SK-N-SH (cell line): Measurements from ENCODE around the gene MBTPS2. TPM values are rescaled to one million over a fixed set of nuclear protein-coding genes. Genes with fewer than 3 reads are reported as not detected.

Source experiments
- CTCF ChIA-PET: fragments of 300-600, 350-600 bp; formaldehyde crosslinking; extraction: SDS; loops from one replicate; lab custom pipeline; 2021; lab: Yijun Ruan, JAX
- POLR2A ChIA-PET: fragments of 350-600 bp; sonication (Branson Sonifier 250); formaldehyde crosslinking; extraction: SDS; loops from one replicate; lab custom pipeline; 2020; ENCODE audit warnings: antibody characterized with exemption, inconsistent platforms; lab: Yijun Ruan, JAX
- DNase-seq: peaks from one replicate; pipeline ENCODE4 v3.0.0; 2012
- H2AFZ ChIP-seq: fragments of 200-600 bp; sonication (generic); 2 replicates; pipeline ENCODE4 v1.8.1; 2016; ENCODE audit warnings: antibody characterized with exemption, mild to moderate bottlenecking, low read depth
- H3F3A ChIP-seq: fragments of 200-600 bp; sonication (generic); replicated peaks from 2 replicates; pipeline ENCODE3; 2016; ENCODE audit warnings: antibody characterized with exemption, mild to moderate bottlenecking; ENCODE audit not compliant: insufficient read depth
- H3K27ac ChIP-seq, 2 experiments: fragments of 200-500 bp in 1 of 2; fragments of 200-600 bp in 1 of 2; sonication (Bioruptor generic) in 1 of 2; sonication (generic), shearing (Covaris generic) in 1 of 2; 2 replicates each; pipeline versions ENCODE4 v1.5.1 to v1.6.1; 2014 to 2016; ENCODE audit warnings: low read depth in 2 of 2, inconsistent platforms in 1 of 2, low read length in 1 of 2, mild to moderate bottlenecking in 1 of 2, mixed read lengths in 1 of 2
- H3K27me3 ChIP-seq: fragments of 200-600 bp; sonication (generic), shearing (Covaris generic); 2 replicates; pipeline ENCODE4 v1.6.1; 2016; ENCODE audit warnings: mixed run types; ENCODE audit not compliant: insufficient read depth
- H3K36me3 ChIP-seq, 2 experiments: fragments of 200-500 bp in 1 of 2; fragments of 200-600 bp in 1 of 2; sonication (Bioruptor generic) in 1 of 2; sonication (generic) in 1 of 2; replicated peaks in 1 of 2; 2 replicates each; pipeline versions ENCODE3 to v1.5.1; 2014 to 2016; ENCODE audit warnings: low read length in 1 of 2, mild to moderate bottlenecking in 1 of 2; ENCODE audit not compliant: insufficient read depth in 2 of 2, control insufficient read depth in 1 of 2
- H3K4me1 ChIP-seq, 2 experiments: fragments of 200-500 bp in 1 of 2; fragments of 200-600 bp in 1 of 2; sonication (Bioruptor generic) in 1 of 2; sonication (generic), shearing (Covaris generic) in 1 of 2; 2 replicates each; pipeline versions ENCODE4 v1.5.1 to v1.6.1; 2014 to 2016; ENCODE audit warnings: low read depth in 1 of 2, low read length in 1 of 2, mixed run types in 1 of 2; ENCODE audit not compliant: insufficient read depth in 2 of 2, control insufficient read depth in 1 of 2
- H3K4me2 ChIP-seq: fragments of 200-600 bp; sonication (generic), shearing (Covaris generic); 2 replicates; pipeline ENCODE4 v1.6.1; 2017; ENCODE audit warnings: mixed run types
- H3K4me3 ChIP-seq, 2 experiments: fragments of 200-500 bp in 1 of 2; fragments of 200-600 bp in 1 of 2; sonication (Bioruptor generic) in 1 of 2; sonication (generic), shearing (Covaris generic) in 1 of 2; 2 replicates each; pipeline versions ENCODE4 v1.5.1 to v1.8.1; 2014 to 2016; ENCODE audit warnings: low read depth in 2 of 2, inconsistent platforms in 1 of 2, low read length in 1 of 2, mild to moderate bottlenecking in 1 of 2, mixed read lengths in 1 of 2, moderate library complexity in 1 of 2
- H3K79me2 ChIP-seq: fragments of 200-600 bp; sonication (generic); 2 replicates; pipeline ENCODE4 v1.8.1; 2017; ENCODE audit warnings: mild to moderate bottlenecking; ENCODE audit not compliant: insufficient read depth
- H3K9ac ChIP-seq: fragments of 200-600 bp; sonication (generic); 2 replicates; pipeline ENCODE4 v1.6.1; 2017; ENCODE audit warnings: mixed run types
- H3K9me2 ChIP-seq: fragments of 200-600 bp; sonication (generic); 2 replicates; pipeline ENCODE4 v1.6.1; 2017; ENCODE audit warnings: mixed run types
- H3K9me3 ChIP-seq: fragments of 200-600 bp; sonication (generic); 2 replicates; pipeline ENCODE4 v1.6.1; 2017; ENCODE audit warnings: mixed run types, mild to moderate bottlenecking, moderate library complexity
- H4K20me1 ChIP-seq: fragments of 200-600 bp; sonication (generic); 2 replicates; pipeline ENCODE4 v1.6.1; 2017; ENCODE audit warnings: mild to moderate bottlenecking, mixed run types; ENCODE audit not compliant: insufficient read depth
- FOXJ3 ChIP-seq: sonication (generic); formaldehyde crosslinking; IDR thresholded peaks from 2 replicates; pipeline ENCODE4 v1.5.1; 2020; ENCODE audit warnings: mild to moderate bottlenecking, missing genetic modification reagents
- GATA2 ChIP-seq: sonication (generic); formaldehyde crosslinking; IDR thresholded peaks from 2 replicates; pipeline ENCODE4 v1.5.0; 2020; ENCODE audit warnings: mild to moderate bottlenecking, missing genetic modification reagents
- NFIC ChIP-seq: IDR thresholded peaks from 2 replicates; pipeline ENCODE4 v1.4.0; 2012; ENCODE audit warnings: borderline replicate concordance
- NRF1 ChIP-seq: IDR thresholded peaks from 2 replicates; pipeline ENCODE4 v1.6.1; 2012; ENCODE audit warnings: low read depth, mild to moderate bottlenecking, low read length
- PBX3 ChIP-seq: IDR thresholded peaks from 2 replicates; pipeline ENCODE4; 2012
- REST ChIP-seq: IDR thresholded peaks from 2 replicates; pipeline ENCODE4 v1.6.1; 2012; ENCODE audit warnings: mild to moderate bottlenecking, low read depth, low read length, moderate library complexity
- SIN3A ChIP-seq: IDR thresholded peaks from 2 replicates; pipeline ENCODE4 v1.6.1; 2012; ENCODE audit warnings: low read depth, mild to moderate bottlenecking, low read length, moderate library complexity, borderline replicate concordance
- USF1 ChIP-seq: IDR thresholded peaks from 2 replicates; pipeline ENCODE4 v1.4.0; 2012; ENCODE audit warnings: low read depth, borderline replicate concordance
- WGBS: methylation state at CpG from one replicate; pipeline ENCODE4 v1.1.6; 2017; ENCODE audit warnings: low lambda C conversion rate; 5-methylcytosine and 5-hydroxymethylcytosine counted together
- polyA plus RNA-seq, 3 experiments: library from polyadenylated mRNA; depleted of rRNA; stranded (reverse); fragments of >200 nt; gene quantifications; 2 replicates each; pipeline ENCODE4 v1.2.3, GENCODE V29; 2012

Gene MBTPS2
- polyA plus RNA-seq, 1 of the 3 experiments (the other 2 are of a cell fraction) = 21.6 TPM

GRCh38 chrX:21930986-21931385 lies 91.6 kb downstream of the MBTPS2 start:
- POLR2A ChIA-PET = no interaction called here

More at GRCh38 chrX:21930986-21931385, 91.6 kb downstream of the MBTPS2 start:
- no peaks in the 10 kb centered on the region for H3K36me3 ChIP-seq
- H3K4me2 ChIP-seq = no peak overlapping the region
- DNase-seq = no peak
- 0 out of 2 replicates have a peak overlapping the region, but pooled peaks have one; percentile 64 for H2AFZ ChIP-seq
- H4K20me1 ChIP-seq = no peaks in the 10 kb centered on the region
- H3F3A ChIP-seq = peaks cover 46% of the 10 kb centered on the region
- TF ChIP-seq USF1 = no peak
- no peak for TF ChIP-seq REST
- no peak for TF ChIP-seq NRF1
- TF ChIP-seq SIN3A = no peak
- no peak for TF ChIP-seq GATA2
- no peak for TF ChIP-seq NFIC
- no peak for TF ChIP-seq PBX3
- TF ChIP-seq FOXJ3 (CRISPR knock-in tag) = no peak
- H3K27ac ChIP-seq = peak overlapping the region in 1 of 2 experiments; percentile 88; a peak in 1 of 4 replicates
- no peaks in the 10 kb centered on the region for H3K9me2 ChIP-seq
- CTCF ChIA-PET = interaction anchor here (1.3 kb wide), 1 partner anchor 54 kb away, joined by 3 read pairs; no protein-coding TSS in a partner anchor
- no peaks in the 10 kb centered on the region for H3K79me2 ChIP-seq
- 31% methylated on average over 1 of the region's 1 CpG for WGBS
- H3K9me3 ChIP-seq = no peaks in the 10 kb centered on the region
- no peak overlapping the region for H3K4me3 ChIP-seq
- no peaks in the 10 kb centered on the region for H3K27me3 ChIP-seq
- H3K9ac ChIP-seq = no peak overlapping the region
- peaks cover 0 to 18% of the 10 kb centered on the region in 2 experiments; a peak in 2 of 4 replicates for H3K4me1 ChIP-seq
